ENCODE results near the gene CEP72.

- TF ChIP-seq CTCF (IDR thresholded peaks at IDR 0.05) (no peak), POLR2A (IDR thresholded peaks at IDR 0.05) (no peak)
Measured at GRCh38 chr5:568061-568781, 43.9 kb upstream of the CEP72 start.
